ENCODE data around the gene CAMK2B. TPM values are rescaled to one million over a fixed set of nuclear protein-coding genes. Genes with fewer than 3 reads are reported as not detected.

The CAMK2B gene
- total RNA-seq, 1 experiment from 2014 or later = 0.31 TPM

GRCh38 chr7:44289341-44290251, 35.8 kb downstream of the CAMK2B start:
- Histone ChIP-seq H3K36me3 (replicated peaks; ENCODE audit: control insufficient read depth, insufficient read depth, low read length) (no peaks in the 10 kb centered on the region), H3K4me3 (ENCODE audit: insufficient read depth, low read depth, low read length) (no peak overlapping the region), H3K27me3 (ENCODE audit: control insufficient read depth, insufficient read depth, low read length) (no peaks in the 10 kb centered on the region; the same call in none of the 2 replicates)
- peak; percentile 43 for DNase-seq

- no peak overlapping the region for H3K4me3 ChIP-seq (ENCODE audit: insufficient read depth, low read depth, low read length)
- H3K27me3 ChIP-seq (ENCODE audit: control insufficient read depth, insufficient read depth, low read length) = no peaks in the 10 kb centered on the region; the same call in none of the 2 replicates
- peak; percentile 58 for DNase-seq
- H3K36me3 ChIP-seq (replicated peaks; ENCODE audit: control insufficient read depth, insufficient read depth, low read length) = no peaks in the 10 kb centered on the region
Observed at GRCh38 chr7:44288811-44289340, 36.5 kb downstream of the CAMK2B start.

GRCh38 chr7:44288381-44288685, 37.1 kb downstream of the CAMK2B start:
- Histone ChIP-seq H3K36me3 (replicated peaks; ENCODE audit: control insufficient read depth, insufficient read depth, low read length) (no peaks in the 10 kb centered on the region), H3K27me3 (ENCODE audit: control insufficient read depth, insufficient read depth, low read length) (no peaks in the 10 kb centered on the region; the same call in 1 of the 2 replicates), H3K4me3 (ENCODE audit: insufficient read depth, low read depth, low read length) (no peak overlapping the region)
- no peak for DNase-seq

GRCh38 chr7:44287488-44288380, 37.7 kb downstream of the CAMK2B start:
- Histone ChIP-seq H3K4me3 (ENCODE audit: insufficient read depth, low read depth, low read length) (no peak overlapping the region), H3K27me3 (ENCODE audit: control insufficient read depth, insufficient read depth, low read length) (no peaks in the 10 kb centered on the region; the same call in 1 of the 2 replicates), H3K36me3 (replicated peaks; ENCODE audit: control insufficient read depth, insufficient read depth, low read length) (no peaks in the 10 kb centered on the region)
- peak; percentile 43 for DNase-seq

GRCh38 chr7:44286618-44287487, 38.5 kb downstream of the CAMK2B start:
- Histone ChIP-seq H3K36me3 (replicated peaks; ENCODE audit: control insufficient read depth, insufficient read depth, low read length) (no peaks in the 10 kb centered on the region), H3K27me3 (ENCODE audit: control insufficient read depth, insufficient read depth, low read length) (no peaks in the 10 kb centered on the region), H3K4me3 (ENCODE audit: insufficient read depth, low read depth, low read length) (no peak overlapping the region)
- DNase-seq = peak; percentile 46

- Histone ChIP-seq H3K27me3 (ENCODE audit: control insufficient read depth, insufficient read depth, low read length) (no peaks in the 10 kb centered on the region), H3K36me3 (replicated peaks; ENCODE audit: control insufficient read depth, insufficient read depth, low read length) (no peaks in the 10 kb centered on the region), H3K4me3 (ENCODE audit: insufficient read depth, low read depth, low read length) (no peak overlapping the region)
- peak; percentile 81 for DNase-seq
Observed at GRCh38 chr7:44286182-44286617, 39.2 kb downstream of the CAMK2B start.

- DNase-seq = peak; percentile 54
- Histone ChIP-seq H3K4me3 (ENCODE audit: insufficient read depth, low read depth, low read length) (no peak overlapping the region), H3K36me3 (replicated peaks; ENCODE audit: control insufficient read depth, insufficient read depth, low read length) (no peaks in the 10 kb centered on the region), H3K27me3 (ENCODE audit: control insufficient read depth, insufficient read depth, low read length) (no peaks in the 10 kb centered on the region)
Observed at GRCh38 chr7:44285561-44285960, 39.8 kb downstream of the CAMK2B start.

- Histone ChIP-seq H3K4me3 (ENCODE audit: insufficient read depth, low read depth, low read length) (no peak overlapping the region), H3K36me3 (replicated peaks; ENCODE audit: control insufficient read depth, insufficient read depth, low read length) (no peaks in the 10 kb centered on the region), H3K27me3 (ENCODE audit: control insufficient read depth, insufficient read depth, low read length) (no peaks in the 10 kb centered on the region)
- peak; percentile 44 for DNase-seq
Observed at GRCh38 chr7:44284881-44285541, 40.4 kb downstream of the CAMK2B start.

- no peak for DNase-seq
- no peaks in the 10 kb centered on the region for H3K27me3 ChIP-seq (ENCODE audit: control insufficient read depth, insufficient read depth, low read length)
- no peak overlapping the region for H3K4me3 ChIP-seq (ENCODE audit: insufficient read depth, low read depth, low read length)
Observed at GRCh38 chr7:44284216-44284615, 41.2 kb downstream of the CAMK2B start.

GRCh38 chr7:44283381-44284211, 41.8 kb downstream of the CAMK2B start:
- DNase-seq = peak; percentile 41
- H3K4me3 ChIP-seq (ENCODE audit: insufficient read depth, low read depth, low read length) = no peak overlapping the region

More at GRCh38 chr7:44284216-44284615, 41.2 kb downstream of the CAMK2B start:
- H3K36me3 ChIP-seq (replicated peaks; ENCODE audit: control insufficient read depth, insufficient read depth, low read length) = no peaks in the 10 kb centered on the region

GRCh38 chr7:44282601-44283171, 42.7 kb downstream of the CAMK2B start:
- Histone ChIP-seq H3K27me3 (ENCODE audit: control insufficient read depth, insufficient read depth, low read length) (no peaks in the 10 kb centered on the region), H3K4me3 (ENCODE audit: insufficient read depth, low read depth, low read length) (no peak overlapping the region), H3K36me3 (replicated peaks; ENCODE audit: control insufficient read depth, insufficient read depth, low read length) (no peaks in the 10 kb centered on the region)
- DNase-seq = peak; percentile 46

More at GRCh38 chr7:44283381-44284211, 41.8 kb downstream of the CAMK2B start:
- Histone ChIP-seq H3K27me3 (ENCODE audit: control insufficient read depth, insufficient read depth, low read length) (no peaks in the 10 kb centered on the region), H3K36me3 (replicated peaks; ENCODE audit: control insufficient read depth, insufficient read depth, low read length) (no peaks in the 10 kb centered on the region)

GRCh38 chr7:44281811-44282600, 43.4 kb downstream of the CAMK2B start:
- Histone ChIP-seq H3K4me3 (ENCODE audit: insufficient read depth, low read depth, low read length) (no peak overlapping the region), H3K36me3 (replicated peaks; ENCODE audit: control insufficient read depth, insufficient read depth, low read length) (no peaks in the 10 kb centered on the region), H3K27me3 (ENCODE audit: control insufficient read depth, insufficient read depth, low read length) (no peaks in the 10 kb centered on the region)
- DNase-seq = peak; percentile 48

All from H7 (cell line).